ENCODE results near the gene CEBPZ.

GRCh38 chr2:37267685-37268084 lies 36.3 kb upstream of the CEBPZ start:
- TF ChIP-seq, protein P1, sequence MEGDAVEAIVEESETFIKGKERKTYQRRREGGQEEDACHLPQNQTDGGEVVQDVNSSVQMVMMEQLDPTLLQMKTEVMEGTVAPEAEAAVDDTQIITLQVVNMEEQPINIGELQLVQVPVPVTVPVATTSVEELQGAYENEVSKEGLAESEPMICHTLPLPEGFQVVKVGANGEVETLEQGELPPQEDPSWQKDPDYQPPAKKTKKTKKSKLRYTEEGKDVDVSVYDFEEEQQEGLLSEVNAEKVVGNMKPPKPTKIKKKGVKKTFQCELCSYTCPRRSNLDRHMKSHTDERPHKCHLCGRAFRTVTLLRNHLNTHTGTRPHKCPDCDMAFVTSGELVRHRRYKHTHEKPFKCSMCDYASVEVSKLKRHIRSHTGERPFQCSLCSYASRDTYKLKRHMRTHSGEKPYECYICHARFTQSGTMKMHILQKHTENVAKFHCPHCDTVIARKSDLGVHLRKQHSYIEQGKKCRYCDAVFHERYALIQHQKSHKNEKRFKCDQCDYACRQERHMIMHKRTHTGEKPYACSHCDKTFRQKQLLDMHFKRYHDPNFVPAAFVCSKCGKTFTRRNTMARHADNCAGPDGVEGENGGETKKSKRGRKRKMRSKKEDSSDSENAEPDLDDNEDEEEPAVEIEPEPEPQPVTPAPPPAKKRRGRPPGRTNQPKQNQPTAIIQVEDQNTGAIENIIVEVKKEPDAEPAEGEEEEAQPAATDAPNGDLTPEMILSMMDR (IDR thresholded peaks at IDR 0.05; ENCODE audit: insufficient read depth, low read depth, low read length): no peak
- no peak for TF ChIP-seq EZH2 (IDR thresholded peaks at IDR 0.05; ENCODE audit: insufficient read depth, low read length)
